Suprapubic skin (tissue), 3 donors: Measurements from ENCODE around the gene HRH2.

Experiments
- POLR2A ChIP-seq, 2 donors: fragments of 450-650 bp; IDR thresholded peaks; one replicate each; pipeline ENCODE4 v1.6.1; 2017; ENCODE audit warnings: antibody characterized with exemption in 2 of 2, mild to moderate bottlenecking in 2 of 2, moderate library complexity in 2 of 2
- TF ChIP-seq, protein P1 (sequence below), 2 donors: fragments of 200-600 bp in 1 of 2; fragments of 450-650 bp in 1 of 2; sonication (generic) in 1 of 2; IDR thresholded peaks; one replicate each; pipeline ENCODE4 v1.5.1; 2016 to 2019; ENCODE audit warnings: antibody characterized with exemption in 2 of 2, mild to moderate bottlenecking in 1 of 2, moderate library complexity in 1 of 2

DNA sequence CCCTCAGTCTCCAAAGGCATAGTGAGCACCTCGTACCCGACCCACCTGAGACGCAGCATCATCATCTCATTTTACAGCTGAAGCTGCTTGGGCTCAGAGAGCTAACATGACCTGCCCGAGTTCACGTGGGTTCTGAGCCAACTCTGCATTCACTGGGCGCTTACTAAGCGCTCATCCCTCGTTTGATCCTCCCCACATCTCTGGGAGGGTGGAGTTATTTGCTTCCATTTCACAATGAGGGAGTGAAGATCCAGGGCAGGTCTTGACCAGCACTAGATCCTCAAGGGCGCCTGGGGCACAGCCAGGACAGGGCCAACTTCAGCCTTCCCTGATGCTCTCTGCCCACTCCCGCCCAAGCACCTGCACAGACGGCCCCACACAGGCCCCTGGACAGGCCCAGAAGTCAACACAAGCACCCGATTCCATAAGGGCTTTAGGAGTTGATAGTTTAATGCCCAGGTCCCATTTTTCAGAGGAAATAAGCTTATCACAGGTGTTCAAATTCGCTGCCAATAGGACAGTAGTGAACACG lies 80.8 kb downstream of the HRH2 start:
- TF ChIP-seq, protein P1, sequence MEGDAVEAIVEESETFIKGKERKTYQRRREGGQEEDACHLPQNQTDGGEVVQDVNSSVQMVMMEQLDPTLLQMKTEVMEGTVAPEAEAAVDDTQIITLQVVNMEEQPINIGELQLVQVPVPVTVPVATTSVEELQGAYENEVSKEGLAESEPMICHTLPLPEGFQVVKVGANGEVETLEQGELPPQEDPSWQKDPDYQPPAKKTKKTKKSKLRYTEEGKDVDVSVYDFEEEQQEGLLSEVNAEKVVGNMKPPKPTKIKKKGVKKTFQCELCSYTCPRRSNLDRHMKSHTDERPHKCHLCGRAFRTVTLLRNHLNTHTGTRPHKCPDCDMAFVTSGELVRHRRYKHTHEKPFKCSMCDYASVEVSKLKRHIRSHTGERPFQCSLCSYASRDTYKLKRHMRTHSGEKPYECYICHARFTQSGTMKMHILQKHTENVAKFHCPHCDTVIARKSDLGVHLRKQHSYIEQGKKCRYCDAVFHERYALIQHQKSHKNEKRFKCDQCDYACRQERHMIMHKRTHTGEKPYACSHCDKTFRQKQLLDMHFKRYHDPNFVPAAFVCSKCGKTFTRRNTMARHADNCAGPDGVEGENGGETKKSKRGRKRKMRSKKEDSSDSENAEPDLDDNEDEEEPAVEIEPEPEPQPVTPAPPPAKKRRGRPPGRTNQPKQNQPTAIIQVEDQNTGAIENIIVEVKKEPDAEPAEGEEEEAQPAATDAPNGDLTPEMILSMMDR (IDR thresholded peaks at IDR 0.05): no peak
- no peak for TF ChIP-seq POLR2A (IDR thresholded peaks at IDR 0.05)
